H1 (cell line): Measurements from ENCODE around the gene SHTN1. TPM values are rescaled to one million over a fixed set of nuclear protein-coding genes. Genes with fewer than 3 reads are reported as not detected.

Experiments used
- CTCF ChIA-PET: fragments of 300-600 bp; sonication (Branson Sonifier 250); formaldehyde crosslinking; loops from one replicate; lab custom pipeline; 2021; ENCODE audit not compliant: partially characterized antibody; lab: Charles Lee
- POLR2A ChIA-PET: fragments of 300-600 bp; sonication (Branson Sonifier 250); formaldehyde crosslinking; loops from one replicate; lab custom pipeline; 2021; ENCODE audit warnings: inconsistent platforms; ENCODE audit not compliant: partially characterized antibody; lab: Charles Lee
- DNase-seq, 2 experiments: peaks; one replicate each; pipeline versions ENCODE4 v3.0.0 to v3.0.0-alpha.2; 2010 to 2022; ENCODE audit warnings: low spot score in 2 of 2, low read depth in 1 of 2, mixed read lengths in 1 of 2
- FAIRE-seq: peaks from 2 replicates; lab custom pipeline; 2011; peaks lifted over from hg19 to GRCh38; lab: Jason Lieb, UNC
- H2AFZ ChIP-seq: 2 replicates; pipeline ENCODE4 v1.8.1; 2012; ENCODE audit warnings: low read length, inconsistent platforms
- H2AK5ac ChIP-seq: 2 replicates; pipeline ENCODE4 v1.6.1; 2013; ENCODE audit warnings: low read depth, low read length
- H2BK120ac ChIP-seq: replicated peaks from 2 replicates; pipeline ENCODE3; 2013; ENCODE audit warnings: low read depth, low read length, inconsistent platforms
- H2BK12ac ChIP-seq: 2 replicates; pipeline ENCODE4 v1.6.1; 2013; ENCODE audit warnings: low read depth, low read length
- H2BK15ac ChIP-seq: 2 replicates; pipeline ENCODE4 v1.6.1; 2013; ENCODE audit warnings: low read length
- H2BK20ac ChIP-seq: 2 replicates; pipeline ENCODE4 v1.6.1; 2013; ENCODE audit warnings: low read length
- H2BK5ac ChIP-seq: 2 replicates; pipeline ENCODE4 v1.6.1; 2013; ENCODE audit warnings: low read depth, low read length
- H3K14ac ChIP-seq: 2 replicates; pipeline ENCODE4 v1.6.1; 2013; ENCODE audit warnings: inconsistent platforms; ENCODE audit not compliant: insufficient read length
- H3K18ac ChIP-seq: 2 replicates; pipeline ENCODE4 v1.6.1; 2013; ENCODE audit warnings: low read length; ENCODE audit errors: extremely low read depth
- H3K23ac ChIP-seq: 2 replicates; pipeline ENCODE4 v1.6.1; 2013; ENCODE audit warnings: inconsistent platforms; ENCODE audit not compliant: insufficient read length
- H3K23me2 ChIP-seq: 2 replicates; pipeline ENCODE4 v1.6.1; 2013; ENCODE audit warnings: low read depth, low read length
- H3K27ac ChIP-seq: 2 replicates; pipeline ENCODE4 v1.6.1; 2011; ENCODE audit warnings: low read depth, low read length, inconsistent platforms
- H3K27me3 ChIP-seq, 4 experiments: replicated peaks in 1 of 4; 1 replicate in 1 of 4; 2 replicates in 3 of 4; pipeline versions ENCODE4 v1.6.1 to v1.8.1; 2011 to 2013; ENCODE audit warnings: low read length in 3 of 4, mild to moderate bottlenecking in 3 of 4, inconsistent platforms in 2 of 4, mixed read lengths in 2 of 4, moderate library complexity in 1 of 4; ENCODE audit not compliant: control insufficient read depth in 3 of 4, insufficient read depth in 3 of 4; ENCODE audit errors: extremely low read depth in 1 of 4
- H3K36me3 ChIP-seq, 4 experiments: 2 replicates each; pipeline versions ENCODE4 v1.6.1 to v1.8.1; 2011 to 2013; ENCODE audit warnings: mild to moderate bottlenecking in 4 of 4, low read length in 3 of 4, moderate library complexity in 2 of 4, control low read depth in 1 of 4, inconsistent platforms in 1 of 4; ENCODE audit not compliant: insufficient read depth in 4 of 4, control insufficient read depth in 2 of 4
- H3K4ac ChIP-seq: replicated peaks from 2 replicates; pipeline ENCODE3; 2013; ENCODE audit warnings: low read length, low read depth, mixed read lengths, inconsistent platforms; ENCODE audit not compliant: insufficient read length
- H3K4me1 ChIP-seq, 4 experiments: replicated peaks in 1 of 4; 1 replicate in 1 of 4; 2 replicates in 3 of 4; pipeline versions ENCODE4 v1.6.1 to v1.8.1; 2011 to 2013; ENCODE audit warnings: low read length in 3 of 4, inconsistent platforms in 2 of 4, mixed read lengths in 1 of 4; ENCODE audit not compliant: insufficient read depth in 4 of 4, control insufficient read depth in 3 of 4
- H3K4me2 ChIP-seq, 2 experiments: 2 replicates each; pipeline versions ENCODE4 v1.6.1 to v1.8.1; 2011 to 2013; ENCODE audit warnings: low read depth in 2 of 2, low read length in 2 of 2, control low read depth in 1 of 2, inconsistent platforms in 1 of 2, mild to moderate bottlenecking in 1 of 2; ENCODE audit not compliant: insufficient read depth in 1 of 2
- H3K4me3 ChIP-seq, 4 experiments: fragments of 200-600, 300-600 bp in 1 of 4; sonication (generic), shearing (Covaris generic), sonication (Bioruptor Twin) in 1 of 4; 2 replicates each; pipeline versions ENCODE4 v1.5.1 to v1.8.1; 2011 to 2016; ENCODE audit warnings: low read length in 4 of 4, low read depth in 3 of 4, control low read depth in 2 of 4, inconsistent platforms in 2 of 4, mild to moderate bottlenecking in 2 of 4, mixed read lengths in 1 of 4, moderate library complexity in 1 of 4; ENCODE audit not compliant: insufficient read depth in 2 of 4; ENCODE audit errors: extremely low read depth in 1 of 4
- H3K56ac ChIP-seq: replicated peaks from 2 replicates; pipeline ENCODE3; 2013; ENCODE audit warnings: low read depth, mild to moderate bottlenecking, mixed read lengths, low read length, inconsistent platforms; ENCODE audit not compliant: insufficient read length
- H3K79me1 ChIP-seq: 2 replicates; pipeline ENCODE4 v1.6.1; 2013; ENCODE audit warnings: low read depth, low read length, control low read depth
- H3K79me2 ChIP-seq, 2 experiments: 2 replicates each; pipeline versions ENCODE4 v1.6.1 to v1.8.1; 2012 to 2013; ENCODE audit warnings: low read length in 2 of 2, mild to moderate bottlenecking in 2 of 2, inconsistent platforms in 1 of 2; ENCODE audit not compliant: insufficient read depth in 2 of 2, control insufficient read depth in 1 of 2
- H3K9ac ChIP-seq, 4 experiments: replicated peaks in 1 of 4; 1 replicate in 1 of 4; 2 replicates in 3 of 4; pipeline versions ENCODE4 v1.6.1 to v1.8.1; 2011 to 2013; ENCODE audit warnings: low read depth in 3 of 4, low read length in 3 of 4, control low read depth in 2 of 4, mild to moderate bottlenecking in 2 of 4, moderate library complexity in 2 of 4, inconsistent platforms in 1 of 4; ENCODE audit errors: extremely low read depth in 1 of 4
- H3K9me3 ChIP-seq, 2 experiments: 2 replicates each; pipeline versions ENCODE4 v1.6.1 to v1.8.1; 2012 to 2013; ENCODE audit warnings: mild to moderate bottlenecking in 2 of 2, moderate library complexity in 2 of 2, control low read depth in 1 of 2, inconsistent platforms in 1 of 2, low read depth in 1 of 2, low read length in 1 of 2, mixed read lengths in 1 of 2; ENCODE audit not compliant: insufficient read depth in 2 of 2
- H4K20me1 ChIP-seq, 2 experiments: replicated peaks in 1 of 2; 2 replicates each; pipeline versions ENCODE3 to v1.8.1; 2011 to 2013; ENCODE audit warnings: inconsistent platforms in 2 of 2, low read length in 2 of 2, mild to moderate bottlenecking in 1 of 2; ENCODE audit not compliant: insufficient read depth in 2 of 2, control insufficient read depth in 1 of 2
- H4K5ac ChIP-seq: 2 replicates; pipeline ENCODE4 v1.6.1; 2013; ENCODE audit warnings: low read length, low read depth, mixed read lengths, inconsistent platforms; ENCODE audit not compliant: insufficient read length
- H4K8ac ChIP-seq: 2 replicates; pipeline ENCODE4 v1.8.0; 2013; ENCODE audit warnings: mild to moderate bottlenecking, moderate library complexity, low read length, inconsistent platforms; ENCODE audit not compliant: insufficient read depth; ENCODE audit errors: extremely low read depth
- H4K91ac ChIP-seq: replicated peaks from 2 replicates; pipeline ENCODE3; 2013; ENCODE audit warnings: low read length, mixed read lengths, inconsistent platforms; ENCODE audit not compliant: insufficient read length
- BRCA1 ChIP-seq: IDR thresholded peaks from 2 replicates; pipeline ENCODE4 v1.6.1; 2012; ENCODE audit warnings: low read depth, low read length, improper control_type of control experiment
- E2F6 ChIP-seq: IDR thresholded peaks from 2 replicates; pipeline ENCODE4 v1.6.1; 2012; ENCODE audit warnings: inconsistent platforms
- GABPA ChIP-seq: IDR thresholded peaks from 2 replicates; pipeline ENCODE4 v1.6.1; 2011; ENCODE audit warnings: mild to moderate bottlenecking, low read length, moderate library complexity, borderline replicate concordance; ENCODE audit not compliant: insufficient read depth
- WGBS, 2 experiments: shearing (Covaris generic) in 1 of 2; methylation state at CpG; one replicate each; pipeline versions ENCODE4 v1.1.6 to v1.1.7; 2013 to 2015; ENCODE audit warnings: low lambda C conversion rate in 2 of 2, mixed read lengths in 2 of 2, inconsistent platforms in 1 of 2, low coverage in 1 of 2, missing lambda C conversion rate in 1 of 2; ENCODE audit not compliant: insufficient replicate concordance in 2 of 2, insufficient coverage in 1 of 2, insufficient read length in 1 of 2; ENCODE audit errors: extremely low coverage in 1 of 2, missing lambda C conversion rate in 1 of 2; 5-methylcytosine and 5-hydroxymethylcytosine counted together
- polyA plus RNA-seq, 7 experiments: library from polyadenylated mRNA; depleted of rRNA in 3 of 7; stranded (reverse) in 5 of 7; unstranded in 2 of 7; fragments of >200 nt in 5 of 7; fragments of 200-250 nt in 2 of 7; gene quantifications; 1 replicate in 5 of 7; 2 replicates in 1 of 7; 4 replicates in 1 of 7; pipeline versions ENCODE4 v1.2.1 to v1.2.3, GENCODE V29; 2011 to 2013; ENCODE audit warnings: missing spikeins in 2 of 7, mixed read lengths in 2 of 7
- total RNA-seq: library from RNA; stranded (reverse); fragmentation: NEBNext Ultra II Directional; extraction: Animal tissue kit (Norgen Biotek cat#: 25700); gene quantifications from 2 replicates; pipeline ENCODE4 v1.2.1, GENCODE V29; 2021

The SHTN1 gene
- total and polyA plus RNA-seq, 2 of the 8 experiments (the other 6 are each of a cell fraction or from before 2014, with no cell fraction given): 3.3 to 12.7 TPM

GRCh38 chr10:116998172-116998571 lies 6.8 kb downstream of the SHTN1 start:
- no peak for FAIRE-seq
- TF ChIP-seq BRCA1 (no peak), E2F6 (no peak), GABPA (no peak)

More at GRCh38 chr10:116998172-116998571, 6.8 kb downstream of the SHTN1 start:
- no peak overlapping the region for H4K91ac ChIP-seq
- no peak overlapping the region for H3K9ac ChIP-seq
- H3K4me2 ChIP-seq: no peak overlapping the region
- H3K4me3 ChIP-seq: no peak overlapping the region
- H3K56ac ChIP-seq: no peak overlapping the region
- H3K79me1 ChIP-seq: no peaks in the 10 kb centered on the region
- H3K36me3 ChIP-seq: no peaks in the 10 kb centered on the region; a peak in 1 of 8 replicates
- no peak overlapping the region for H2BK20ac ChIP-seq
- H2BK15ac ChIP-seq: no peak overlapping the region
- no peak overlapping the region for H3K23ac ChIP-seq
- no peaks in the 10 kb centered on the region for H3K23me2 ChIP-seq
- no peaks in the 10 kb centered on the region for H3K27me3 ChIP-seq
- H3K4ac ChIP-seq: no peak overlapping the region
- no peaks in the 10 kb centered on the region for H4K20me1 ChIP-seq
- H2BK5ac ChIP-seq: no peak overlapping the region
- H2BK120ac ChIP-seq: no peak overlapping the region
- H3K27ac ChIP-seq: no peak overlapping the region
- POLR2A ChIA-PET: no interaction called here
- no peaks in the 10 kb centered on the region; a peak in 1 of 4 replicates for H3K9me3 ChIP-seq
- no peak overlapping the region for H4K8ac ChIP-seq
- no peak overlapping the region for H4K5ac ChIP-seq
- no peak overlapping the region for H2AK5ac ChIP-seq
- peaks cover 0 to 3% of the 10 kb centered on the region in 2 experiments; a peak in 1 of 4 replicates for H3K79me2 ChIP-seq
- no peak for DNase-seq
- H3K14ac ChIP-seq: no peak overlapping the region
- CTCF ChIA-PET: no interaction called here
- H2AFZ ChIP-seq: no peak overlapping the region
- H2BK12ac ChIP-seq: no peak overlapping the region
- H3K4me1 ChIP-seq: peaks cover 0 to 2% (median 0%) of the 10 kb centered on the region in 4 experiments; a peak in 1 of 7 replicates
- WGBS, 2 experiments: 96% methylated on average over 4 of the region's 4 CpGs; no CpG with 5 or more reads in 1 of the 2 experiments
- no peak overlapping the region for H3K18ac ChIP-seq
